HEK293T (cell line): ENCODE data around the gene FGF7.

Experiments
- BHLHE40 ChIP-seq: fragments of 450-650 bp; IDR thresholded peaks from 2 replicates; pipeline ENCODE4 v1.6.1; 2016; ENCODE audit warnings: mild to moderate bottlenecking, moderate library complexity, borderline replicate concordance
- HDGF ChIP-seq: fragments of 450-650 bp; IDR thresholded peaks from 2 replicates; pipeline ENCODE4 v1.6.1; 2017; ENCODE audit warnings: antibody characterized with exemption, borderline replicate concordance

- TF ChIP-seq BHLHE40 (no peak), HDGF (no peak)
Observed at GRCh38 chr15:49441816-49442215, 18.8 kb downstream of the FGF7 start.
